HL-60/S4 treated with phorbol 12-myristate 13-acetate at 8.2 ng/mL for 4 days and 3 days (cell line): Measurements from ENCODE around the gene FOXJ3.

Source experiments
- in situ Hi-C: fragments of 300-500 bp; cut with MboI; formaldehyde crosslinking; loops from 2 replicates; pipeline ENCODE4 v1.15.0; 2022; ENCODE audit warnings: low sequenced_read_pairs

FOXJ3 gene

DNA sequence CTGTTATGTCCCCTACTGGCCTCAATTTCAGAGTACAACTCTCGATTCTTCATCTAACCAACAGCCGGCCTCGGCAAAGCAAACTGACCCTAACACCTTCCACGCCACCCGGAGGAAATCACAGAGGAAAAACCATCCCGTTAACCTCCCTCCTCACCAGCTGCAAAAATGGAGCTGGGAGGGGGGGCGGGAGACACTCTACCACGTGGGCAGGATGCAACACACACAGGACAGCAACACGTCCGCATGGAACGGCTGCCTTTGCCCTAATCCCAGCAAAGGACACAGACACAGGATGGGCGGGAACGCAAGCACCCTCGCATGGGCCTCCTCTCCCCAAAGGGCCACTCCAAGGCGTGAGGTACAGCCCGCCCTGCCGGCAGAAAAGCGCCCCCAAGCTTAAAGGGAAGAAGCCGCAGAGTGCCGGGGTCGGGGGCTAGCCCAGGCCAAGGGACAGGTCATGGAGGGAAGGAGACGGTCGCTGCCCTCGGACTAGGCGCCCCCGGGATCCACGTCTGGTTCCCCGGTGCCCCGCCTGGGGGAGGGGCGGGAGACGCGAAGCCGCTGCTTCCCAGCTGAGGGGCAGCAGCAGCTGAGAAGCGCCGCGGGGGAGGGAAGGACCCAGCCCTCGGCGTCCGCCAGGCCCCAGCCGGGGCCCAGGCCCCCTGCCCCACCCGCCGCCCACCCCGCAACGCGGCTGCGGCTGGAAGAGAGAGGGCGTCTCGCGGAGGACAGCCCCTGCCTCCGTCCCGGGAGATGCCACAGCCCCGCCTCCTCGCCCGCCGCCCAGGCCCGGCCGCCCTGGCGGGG is 590 bp downstream of the FOXJ3 start:
- in situ Hi-C loops = no loop called here

DNA sequence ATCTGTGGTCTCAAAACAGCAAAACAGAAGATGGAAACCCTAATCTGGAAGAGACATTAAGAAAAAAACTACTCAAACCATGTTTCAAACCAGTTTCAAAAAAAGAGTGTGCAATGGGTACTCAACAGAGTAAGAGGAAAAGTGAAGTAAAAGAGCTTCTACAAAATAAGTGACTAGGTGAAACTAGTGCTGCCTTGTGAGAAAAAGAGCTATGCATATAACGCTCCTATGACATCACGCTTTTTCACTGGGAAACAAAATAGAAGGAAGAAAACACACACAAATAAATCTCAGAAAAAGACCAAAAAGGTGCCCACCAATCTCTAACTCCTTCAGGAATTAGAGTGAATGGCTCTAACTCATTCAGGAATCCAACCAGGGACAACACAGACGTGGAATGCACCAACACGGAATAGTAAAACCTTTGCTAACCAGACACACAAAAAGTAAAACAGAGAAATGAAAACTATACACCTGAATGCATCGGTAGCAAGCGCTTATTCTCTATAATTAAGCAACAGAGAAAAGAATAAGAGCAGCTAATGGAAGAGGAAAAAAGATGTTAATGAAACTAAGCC is 1.3 kb downstream of the FOXJ3 start:
- in situ Hi-C loops = no loop called here

DNA sequence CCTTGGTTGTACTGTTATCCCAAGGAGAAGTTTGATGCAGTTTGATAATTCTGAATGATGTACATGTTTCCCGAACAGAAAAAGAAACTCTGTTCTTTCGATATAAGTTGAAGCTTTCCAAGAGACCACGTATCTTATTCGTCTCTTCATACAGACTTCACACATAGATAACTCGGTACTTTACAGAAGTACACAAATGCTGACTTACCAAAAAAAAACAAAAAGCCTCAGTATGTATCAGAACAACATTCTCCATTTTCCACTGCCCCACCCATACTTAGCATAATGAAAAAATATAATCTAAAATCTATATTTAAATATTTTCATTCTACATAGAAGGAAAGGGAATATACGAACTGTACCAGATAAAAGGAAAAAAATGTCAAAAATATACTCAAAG is 2.2 kb downstream of the FOXJ3 start:
- in situ Hi-C loops = no loop called here

DNA sequence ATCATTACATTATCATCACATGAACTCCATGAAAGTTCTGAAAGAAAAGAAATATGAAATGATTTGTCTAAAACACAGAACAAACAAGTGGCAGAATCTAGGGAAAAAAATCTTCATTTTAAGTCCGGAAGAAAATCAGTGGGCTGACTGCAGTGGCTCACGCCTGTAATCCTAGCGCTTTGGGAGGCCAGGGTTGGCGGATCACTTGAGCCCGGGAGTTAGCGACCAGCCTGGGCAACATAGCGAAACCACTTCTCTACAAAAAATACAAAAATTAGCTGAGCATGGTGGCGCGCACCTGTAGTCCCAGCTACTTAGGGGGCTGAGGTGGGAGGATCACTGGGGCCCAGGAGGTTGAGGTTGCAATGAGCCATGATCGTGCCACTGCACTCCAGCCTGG is 4.8 kb downstream of the FOXJ3 start:
- in situ Hi-C loops = no loop called here

DNA sequence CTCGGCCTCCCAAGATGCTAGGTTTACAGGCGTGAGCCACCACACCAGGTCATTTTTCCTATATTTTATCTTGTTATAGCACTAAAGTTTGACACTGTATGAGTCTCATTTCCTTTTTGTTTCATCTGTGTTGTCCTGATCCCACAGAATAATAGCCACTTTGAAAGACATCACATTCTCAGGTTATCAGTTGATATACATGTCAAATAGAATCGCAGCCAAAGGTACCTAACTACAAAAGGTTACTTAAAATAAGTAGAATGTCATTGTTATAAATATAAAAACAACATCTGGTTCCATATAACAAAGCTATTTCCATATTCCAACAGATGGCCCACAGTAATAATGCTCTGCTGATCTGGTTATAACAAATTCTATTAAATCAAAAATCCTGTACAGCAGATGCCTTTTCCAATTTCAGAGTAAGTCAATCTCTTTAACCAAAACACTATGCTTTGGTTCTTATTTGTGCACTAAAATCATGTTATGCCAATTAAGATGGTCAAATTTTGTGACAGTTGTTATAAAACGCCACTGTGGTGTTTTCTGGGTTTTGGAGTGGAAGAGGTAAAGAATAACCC is 6.0 kb downstream of the FOXJ3 start:
- in situ Hi-C loops = no loop called here

DNA sequence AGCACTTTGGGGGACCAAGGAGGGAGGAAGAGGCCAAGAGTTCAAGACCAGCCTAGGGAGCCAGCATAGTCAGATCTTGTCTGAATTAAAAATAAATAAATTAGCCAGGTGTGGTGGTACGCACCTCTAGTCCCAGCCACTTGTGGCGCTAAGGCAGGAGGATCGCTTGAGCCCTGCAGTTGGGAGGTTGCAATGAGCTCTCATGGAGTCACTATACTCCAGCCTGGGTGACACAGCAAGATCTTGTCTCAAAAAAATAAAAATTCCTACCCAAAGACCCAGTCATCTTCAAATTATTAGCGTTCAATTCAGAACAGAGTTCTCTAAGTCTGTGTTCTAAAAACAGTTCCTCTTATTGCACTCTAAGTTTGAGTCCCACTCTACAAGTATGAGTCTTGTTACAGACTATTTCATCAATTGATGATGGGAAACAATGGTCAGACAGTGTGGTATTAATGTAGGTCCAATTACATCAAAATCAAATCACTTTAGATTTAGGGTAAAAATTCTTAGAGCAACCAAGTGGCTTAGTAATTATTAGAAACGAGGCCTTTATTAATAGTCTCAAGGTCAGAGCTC is 6.9 kb downstream of the FOXJ3 start:
- in situ Hi-C loops = no loop called here

DNA sequence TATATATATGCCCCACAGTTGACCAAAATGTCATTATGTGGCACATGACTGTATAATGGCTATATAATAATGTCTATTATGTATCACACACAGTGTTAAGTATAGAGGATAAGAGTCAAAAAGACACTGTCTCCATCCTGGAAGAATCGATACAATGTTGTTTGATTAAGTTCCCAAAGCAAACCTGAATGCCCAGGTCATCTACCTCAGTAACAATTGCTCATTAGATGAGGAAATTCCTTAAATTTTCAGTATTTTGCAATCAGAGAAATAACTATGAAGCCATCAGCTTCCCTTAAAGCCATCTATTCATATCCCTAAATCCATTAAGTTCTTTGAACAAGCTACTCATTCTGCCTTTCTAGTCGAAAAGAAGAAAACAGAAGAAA is 10.0 kb downstream of the FOXJ3 start:
- in situ Hi-C loops = no loop called here

DNA sequence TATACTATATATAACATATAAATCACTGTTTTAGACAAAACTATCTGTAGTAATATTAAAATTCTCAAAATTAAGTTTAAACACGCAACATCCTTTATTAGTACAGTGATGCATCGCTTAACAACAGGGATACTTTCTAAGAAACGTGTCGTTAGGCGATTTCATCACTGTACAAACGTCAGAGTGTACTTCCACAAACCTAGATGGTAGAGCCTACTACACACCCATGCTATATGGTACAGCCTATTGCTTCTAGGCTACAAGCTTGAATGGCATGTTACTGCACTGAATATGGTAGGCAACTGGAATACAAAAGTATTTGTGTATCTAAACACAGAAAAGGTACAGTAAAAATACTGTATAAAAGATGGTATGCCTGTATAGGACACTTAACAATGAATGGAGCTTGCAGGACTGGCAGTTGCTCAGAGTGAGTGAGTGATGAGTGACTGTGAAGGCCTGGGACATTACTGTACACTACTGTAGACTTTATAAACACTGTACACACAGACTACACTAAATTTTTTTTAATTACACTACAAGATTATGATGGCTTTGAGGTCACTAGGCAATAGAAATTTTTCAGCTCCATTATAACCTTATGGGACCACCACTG is 10.5 kb downstream of the FOXJ3 start:
- in situ Hi-C loops = no loop called here

DNA sequence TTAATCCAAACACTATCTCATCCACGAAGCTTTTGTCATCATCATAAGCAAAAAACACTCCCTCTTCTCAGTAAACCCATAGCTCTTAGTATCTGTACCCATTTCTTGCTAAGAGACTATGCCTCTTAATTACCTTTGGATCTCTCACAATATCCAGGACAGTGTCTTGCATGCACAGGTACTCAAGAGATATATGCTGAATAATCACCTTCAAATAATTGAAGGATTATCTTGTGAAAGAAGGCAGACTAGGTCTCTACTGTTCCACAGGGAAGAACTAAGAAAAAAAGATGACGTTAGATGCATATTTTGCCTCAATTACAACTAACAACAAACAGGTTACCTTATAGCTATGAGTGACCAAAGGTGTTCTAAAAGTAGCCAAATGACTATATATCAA is 11.5 kb downstream of the FOXJ3 start:
- in situ Hi-C loops = no loop called here

DNA sequence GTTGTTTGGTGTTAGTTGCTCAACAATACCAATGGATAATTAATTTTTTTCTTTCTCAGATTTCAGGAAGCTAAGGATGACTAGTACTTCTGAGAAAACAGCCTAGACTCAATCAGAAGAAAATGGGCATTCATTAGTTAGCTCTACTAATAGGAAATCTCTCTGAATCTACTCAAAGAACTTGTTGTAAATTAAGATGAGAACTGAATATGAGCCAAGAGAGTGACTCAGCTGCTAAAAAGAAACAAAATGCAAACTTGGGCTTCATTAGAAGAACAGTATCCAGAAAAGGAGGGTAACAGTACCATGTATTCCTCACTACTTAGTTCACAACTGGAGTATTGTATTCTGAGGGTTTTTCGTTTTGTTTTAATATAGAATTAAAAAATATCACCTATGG is 12.5 kb downstream of the FOXJ3 start:
- in situ Hi-C loops = no loop called here

DNA sequence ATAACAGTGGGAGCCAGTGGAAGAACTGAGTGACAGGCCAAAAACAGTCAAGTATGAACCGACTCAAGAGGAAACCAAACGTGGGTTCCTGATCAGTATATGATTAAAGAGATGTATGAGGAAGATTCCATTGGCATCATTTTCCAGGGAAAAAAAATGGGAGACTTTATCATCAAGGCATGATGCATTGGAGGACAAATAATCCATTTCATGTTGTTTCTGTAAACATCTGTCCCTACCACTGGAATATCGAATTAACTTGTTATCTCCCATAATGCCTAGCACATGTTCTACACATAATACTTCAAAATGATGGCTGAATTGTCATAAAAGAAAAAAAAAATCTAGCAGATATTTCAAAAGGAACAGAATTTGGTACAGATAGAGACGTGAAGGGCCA is 13.3 kb downstream of the FOXJ3 start:
- in situ Hi-C loops = no loop called here

DNA sequence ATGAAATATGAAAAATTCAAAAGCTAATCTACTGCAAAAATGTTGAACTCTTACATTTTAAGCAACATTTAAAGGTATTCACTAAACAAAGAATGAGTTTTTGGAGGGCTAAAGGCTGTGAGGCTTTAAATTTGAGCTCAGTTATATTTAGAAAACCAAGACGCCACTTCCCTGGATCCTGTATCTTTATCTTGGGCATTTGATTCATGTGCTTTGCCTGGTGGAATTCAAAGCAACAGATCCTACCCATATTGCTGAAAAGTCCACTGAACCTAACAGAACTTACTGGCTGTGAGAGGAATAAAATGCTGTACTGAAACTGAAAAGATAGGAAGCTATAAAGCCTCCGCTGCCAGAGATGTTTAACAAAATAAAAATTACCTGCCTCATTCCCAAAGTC is 14.3 kb downstream of the FOXJ3 start:
- in situ Hi-C loops = no loop called here

DNA sequence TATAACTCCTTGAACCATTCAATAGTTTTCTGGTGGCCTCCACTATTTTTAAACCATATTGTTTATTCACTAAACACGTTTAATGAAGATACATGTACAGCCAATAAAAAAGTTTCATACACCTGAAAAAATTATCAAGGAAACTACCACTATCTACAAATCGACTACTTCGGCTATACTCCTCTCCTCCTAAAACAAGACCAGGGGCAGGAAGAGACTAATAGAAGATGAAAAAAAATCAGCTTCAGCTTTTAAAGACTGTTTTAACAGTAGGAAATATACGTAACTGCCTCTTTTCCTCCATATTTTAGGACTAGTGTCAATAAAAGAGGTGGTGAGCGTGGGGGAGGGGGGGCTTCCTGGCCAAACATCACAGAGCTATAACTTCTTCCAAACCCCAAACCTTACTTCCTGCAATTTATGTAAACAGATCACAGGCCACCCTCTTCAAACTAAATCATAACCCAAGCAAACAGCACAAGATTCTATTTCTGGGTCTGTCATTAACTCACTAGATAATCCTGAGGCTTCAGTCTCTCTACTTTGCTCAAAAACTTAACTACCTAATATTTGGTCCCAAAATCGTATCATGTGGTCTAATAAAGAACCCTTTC is 15.1 kb downstream of the FOXJ3 start:
- in situ Hi-C loops = no loop called here

DNA sequence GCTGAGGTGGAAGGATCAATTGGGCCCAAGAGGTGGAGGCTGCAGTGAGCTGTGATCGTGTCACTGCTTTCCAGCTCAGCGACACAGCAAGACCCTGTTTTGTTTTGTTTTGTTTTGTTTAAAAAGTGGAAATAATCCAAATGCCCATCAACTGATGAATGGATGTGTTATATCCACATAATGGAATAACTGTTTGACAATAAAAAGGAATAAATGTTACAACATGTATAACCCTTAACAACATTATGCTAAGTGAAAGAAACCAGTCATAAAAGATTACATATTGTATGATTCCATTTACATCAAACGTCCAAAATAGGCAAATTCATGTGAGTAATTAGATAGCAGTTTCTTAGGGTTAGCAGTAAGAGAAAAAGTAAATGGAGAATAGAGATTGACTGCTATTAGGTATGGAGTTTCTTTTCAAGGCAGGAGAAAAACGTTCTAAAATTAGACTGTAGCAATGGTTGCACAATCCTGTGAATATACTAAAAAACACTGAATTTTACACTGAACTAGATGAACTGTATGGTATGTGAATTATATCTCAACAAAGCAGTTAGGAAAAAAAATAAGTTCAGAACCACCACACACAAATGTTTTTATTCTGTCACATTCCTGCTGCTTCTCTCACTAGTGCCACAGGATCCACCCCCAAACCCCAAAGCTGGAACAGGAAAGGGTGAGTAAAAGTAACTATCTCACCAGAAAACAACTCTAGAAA is 15.7 kb downstream of the FOXJ3 start:
- in situ Hi-C loops = no loop called here

DNA sequence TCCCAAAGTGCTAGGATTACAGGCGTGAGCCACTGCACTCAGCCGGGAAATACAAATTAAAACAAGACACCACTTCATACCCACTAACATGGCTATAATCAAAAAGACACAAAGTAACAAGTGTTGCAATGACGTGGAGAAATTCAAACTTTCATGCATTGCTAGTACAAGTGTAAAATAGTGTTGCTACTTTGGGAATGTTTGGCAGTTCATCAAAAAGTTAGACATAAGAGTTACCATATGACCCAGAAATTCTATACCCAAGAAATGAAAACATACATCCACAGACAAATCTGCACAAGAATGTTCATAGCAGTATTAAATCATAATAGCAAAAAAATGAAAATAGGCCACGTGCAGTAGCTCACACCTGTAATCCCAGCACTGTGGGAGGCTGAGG is 16.4 kb downstream of the FOXJ3 start:
- in situ Hi-C loops = no loop called here

DNA sequence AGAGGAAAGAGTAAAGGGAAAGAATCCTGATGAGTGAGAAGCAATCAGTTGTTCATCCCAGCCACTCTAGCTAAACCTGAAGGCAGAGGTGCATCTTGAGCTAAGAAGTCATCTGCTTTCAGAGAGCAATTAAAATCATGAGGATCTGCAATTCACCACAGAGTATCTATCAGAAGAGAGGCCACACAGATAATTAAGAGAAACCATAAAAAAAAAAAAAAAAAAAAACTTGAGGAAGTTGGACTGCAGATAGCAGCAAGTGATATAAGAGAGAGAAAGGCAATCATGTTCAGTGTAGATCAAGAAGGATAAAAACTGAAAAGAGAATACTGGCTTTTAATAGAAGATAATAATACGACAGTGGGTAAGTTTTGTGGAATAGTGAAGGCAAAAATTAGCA is 17.7 kb downstream of the FOXJ3 start:
- in situ Hi-C loops = no loop called here

DNA sequence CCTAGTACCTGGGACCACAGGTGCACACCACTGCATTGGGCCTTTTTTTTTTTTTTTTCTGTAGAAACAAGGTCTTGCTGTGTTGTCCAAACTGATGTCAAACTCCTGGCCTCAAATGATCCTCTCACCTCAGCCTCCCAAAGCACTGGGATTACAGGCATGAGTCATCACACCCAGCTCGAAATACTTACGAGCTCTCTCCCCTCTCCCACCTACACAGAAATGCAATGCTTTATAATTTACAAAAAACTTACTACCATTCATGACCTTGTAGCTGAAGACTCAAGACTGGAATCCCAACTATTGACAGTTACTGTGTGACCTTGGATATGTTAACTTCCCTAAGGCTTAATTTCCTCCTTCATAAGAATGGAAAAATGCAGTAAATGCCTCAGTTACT is 18.7 kb downstream of the FOXJ3 start:
- in situ Hi-C loops = no loop called here

DNA sequence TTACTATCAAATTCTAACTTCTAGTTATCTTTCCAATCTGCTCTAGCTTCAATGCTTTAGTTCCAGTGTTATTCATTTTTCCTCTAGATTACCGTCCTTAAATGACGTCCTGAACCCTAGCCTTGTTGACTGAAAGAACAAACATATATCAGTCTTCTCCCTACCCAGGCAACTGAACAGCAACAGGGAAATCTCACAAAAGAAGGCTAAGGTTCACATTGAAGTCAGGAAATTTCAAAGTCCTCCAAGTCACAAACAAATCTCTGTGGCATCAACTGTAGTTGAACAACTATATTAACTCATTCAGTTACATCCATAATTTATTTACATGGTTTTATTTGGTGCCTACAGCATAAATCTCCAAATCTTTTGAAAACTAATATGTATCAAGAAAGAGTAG is 19.5 kb downstream of the FOXJ3 start:
- in situ Hi-C loops = no loop called here

DNA sequence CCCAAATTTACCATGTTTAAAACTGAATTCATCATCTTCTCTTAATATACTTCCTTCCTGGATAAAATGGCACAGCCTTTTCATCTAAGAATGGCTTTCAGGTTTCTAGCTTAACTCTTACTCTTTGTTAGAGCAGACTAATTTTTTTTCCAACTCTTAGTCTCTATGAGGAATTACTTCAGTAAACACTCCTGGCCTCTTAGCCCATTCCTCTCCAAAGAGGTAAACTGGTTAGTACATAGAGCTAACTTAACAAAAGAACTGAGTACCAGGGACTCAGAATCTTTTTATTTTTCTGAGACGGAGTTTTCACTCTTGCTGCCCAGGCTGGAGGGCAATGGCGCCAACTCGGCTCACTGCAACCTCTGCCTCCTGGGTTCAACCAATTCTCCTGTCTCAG is 21.1 kb downstream of the FOXJ3 start:
- in situ Hi-C loops = no loop called here

DNA sequence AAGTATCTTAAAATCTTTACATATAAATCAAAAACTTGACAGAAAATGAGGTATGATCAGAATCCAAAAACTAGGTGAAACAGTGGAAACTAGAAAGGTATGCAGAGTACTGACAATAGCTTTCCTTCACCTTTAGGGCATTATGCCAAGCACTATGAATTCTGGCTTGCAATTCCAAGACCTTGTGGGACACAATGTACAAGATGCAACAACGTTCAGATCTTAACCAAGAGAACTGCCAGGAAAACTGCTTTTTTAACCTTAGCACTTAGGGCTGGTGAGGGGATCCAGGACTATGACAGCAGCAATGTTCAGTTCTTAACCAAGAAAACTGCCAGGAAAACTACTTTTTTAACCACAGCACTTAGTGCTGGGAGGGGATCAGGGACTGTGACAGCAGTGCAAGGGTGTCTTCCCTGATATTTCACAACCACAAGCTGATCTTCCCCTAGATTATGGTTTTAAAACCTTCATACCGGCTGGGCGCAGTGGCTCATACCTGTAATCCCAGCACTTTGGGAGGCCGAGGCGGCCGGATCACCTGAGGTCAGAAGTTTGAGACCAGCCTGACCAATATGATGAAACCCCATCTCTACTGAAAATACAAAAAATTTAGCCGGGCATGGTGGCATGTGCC is 22.3 kb downstream of the FOXJ3 start:
- in situ Hi-C loops = no loop called here
